SH-SY5Y (cell line): ENCODE measurements around the gene PLEKHN1.

Experiments
- GATA2 ChIP-seq: IDR thresholded peaks from 2 replicates; pipeline ENCODE4 v1.6.1; 2011; ENCODE audit warnings: mild to moderate bottlenecking, low read depth, low read length
- GATA3 ChIP-seq: IDR thresholded peaks from 2 replicates; pipeline ENCODE4 v1.6.1; 2011; ENCODE audit warnings: low read depth, mild to moderate bottlenecking, low read length, moderate library complexity

Gene PLEKHN1

GRCh38 chr1:966135-966703, at the start of gene PLEKHN1:
TSS of gene PLEKHN1 (plus strand) at chr1:966482. CDS start at chr1:966532, 50 bp downstream.
- TF ChIP-seq GATA3, result no peak
- TF ChIP-seq GATA2, result no peak

- no peak for TF ChIP-seq GATA2
- no peak for TF ChIP-seq GATA3
Measured at GRCh38 chr1:917076-917459, 49.2 kb upstream of the PLEKHN1 start.

- TF ChIP-seq GATA3 (no peak), GATA2 (peak; percentile 93)
Measured at GRCh38 chr1:917466-918091, 48.7 kb upstream of the PLEKHN1 start.

- TF ChIP-seq GATA3 (no peak), GATA2 (no peak)
Measured at GRCh38 chr1:918353-918752, 47.9 kb upstream of the PLEKHN1 start.

- no peak for TF ChIP-seq GATA3
- no peak for TF ChIP-seq GATA2
Measured at GRCh38 chr1:918843-919242, 47.4 kb upstream of the PLEKHN1 start.

GRCh38 chr1:919271-919872, 46.9 kb upstream of the PLEKHN1 start:
- TF ChIP-seq GATA3 (no peak), GATA2 (no peak)

- TF ChIP-seq GATA3, result no peak
- TF ChIP-seq GATA2, result no peak
Measured at GRCh38 chr1:920010-920409, 46.3 kb upstream of the PLEKHN1 start.

- TF ChIP-seq GATA3 (no peak), GATA2 (peak; percentile 28; the same call in 1 of the 2 replicates)
Measured at GRCh38 chr1:920521-920920, 45.8 kb upstream of the PLEKHN1 start.

GRCh38 chr1:921011-921837, 45.1 kb upstream of the PLEKHN1 start:
- TF ChIP-seq GATA2 (no peak; the same call in 1 of the 2 replicates), GATA3 (no peak)

GRCh38 chr1:923131-923990, 42.9 kb upstream of the PLEKHN1 start, which contains the start of gene SAMD11:
TSS of gene SAMD11 (plus strand) at chr1:923923. CDS start at chr1:924432, 509 bp downstream.
- TF ChIP-seq GATA3 (no peak), GATA2 (no peak)

- TF ChIP-seq GATA3, result no peak
- no peak for TF ChIP-seq GATA2
Measured at GRCh38 chr1:923991-924655, 42.2 kb upstream of the PLEKHN1 start.

- TF ChIP-seq GATA2, result no peak
- no peak for TF ChIP-seq GATA3
Measured at GRCh38 chr1:924656-925560, 41.4 kb upstream of the PLEKHN1 start.
